Mucosa of rectum (tissue), 2 donors: Measurements from ENCODE around the gene IQCE.
"Not testable (repeated sequence)": the region's sequence is repeated elsewhere in the genome, so short reads cannot be mapped to it uniquely, and the experiment has no call there.

ENCODE experiments used
- H3K27ac ChIP-seq, 2 donors: one replicate each; pipeline ENCODE4 v1.7.0; 2013; ENCODE audit warnings: inconsistent platforms in 2 of 2, low read depth in 2 of 2, low read length in 2 of 2
- H3K27me3 ChIP-seq, 2 donors: one replicate each; pipeline ENCODE4 v1.7.0; 2013; ENCODE audit warnings: low read length in 2 of 2; ENCODE audit not compliant: control insufficient read depth in 2 of 2, insufficient read depth in 2 of 2
- H3K36me3 ChIP-seq, 2 donors: one replicate each; pipeline ENCODE4 v1.7.0; 2013; ENCODE audit warnings: low read length in 2 of 2; ENCODE audit not compliant: control insufficient read depth in 2 of 2, insufficient read depth in 2 of 2
- H3K4me1 ChIP-seq, 2 donors: one replicate each; pipeline ENCODE4 v1.7.0; 2013; ENCODE audit warnings: low read length in 2 of 2, mild to moderate bottlenecking in 1 of 2; ENCODE audit not compliant: control insufficient read depth in 2 of 2, insufficient read depth in 2 of 2
- H3K4me3 ChIP-seq, 2 donors: one replicate each; pipeline ENCODE4 v1.7.0; 2013; ENCODE audit warnings: low read length in 2 of 2
- H3K9ac ChIP-seq, 2 donors: one replicate each; pipeline ENCODE4 v1.7.0; 2013; ENCODE audit warnings: low read length in 2 of 2, low read depth in 1 of 2, mild to moderate bottlenecking in 1 of 2
- H3K9me3 ChIP-seq, 2 donors: one replicate each; pipeline ENCODE4 v1.7.0; 2013; ENCODE audit warnings: low read length in 2 of 2; ENCODE audit not compliant: control insufficient read depth in 2 of 2
- donor health status: healthy.
- donor health status: Normal muscosa, but diverticular disease.

The IQCE gene

GRCh38 chr7:2589941-2590340 lies 31.2 kb downstream of the IQCE start:
- peaks cover 45 to 50% of the 10 kb centered on the region in 2 donors for H3K36me3 ChIP-seq
- not testable (repeated sequence) for H3K27ac ChIP-seq, H3K27me3 ChIP-seq

GRCh38 chr7:2592375-2592865 lies 33.6 kb downstream of the IQCE start:
- H3K4me1 ChIP-seq = no peaks in the 10 kb centered on the region
- no peaks in the 10 kb centered on the region for H3K27me3 ChIP-seq
- H3K4me3 ChIP-seq = no peak overlapping the region
- H3K9me3 ChIP-seq = no peaks in the 10 kb centered on the region
- peaks cover 38 to 51% of the 10 kb centered on the region in 2 donors for H3K36me3 ChIP-seq
- H3K27ac ChIP-seq = no peak overlapping the region
- H3K9ac ChIP-seq = no peak overlapping the region

More at GRCh38 chr7:2589941-2590340, 31.2 kb downstream of the IQCE start:
- not testable (repeated sequence) for H3K9me3 ChIP-seq, H3K9ac ChIP-seq, H3K4me3 ChIP-seq, H3K4me1 ChIP-seq

GRCh38 chr7:2593036-2593727 lies 34.4 kb downstream of the IQCE start:
- H3K9me3 ChIP-seq = no peaks in the 10 kb centered on the region
- H3K36me3 ChIP-seq = peaks cover 33 to 52% of the 10 kb centered on the region in 2 donors
- H3K9ac ChIP-seq = no peak overlapping the region
- H3K27ac ChIP-seq = no peak overlapping the region
- no peaks in the 10 kb centered on the region for H3K27me3 ChIP-seq
- no peaks in the 10 kb centered on the region for H3K4me1 ChIP-seq
- no peak overlapping the region for H3K4me3 ChIP-seq

- Histone ChIP-seq H3K27ac (no peak overlapping the region), H3K4me3 (no peak overlapping the region), H3K27me3 (no peaks in the 10 kb centered on the region), H3K9ac (no peak overlapping the region), H3K4me1 (no peaks in the 10 kb centered on the region), H3K9me3 (no peaks in the 10 kb centered on the region), H3K36me3 (peaks cover 39 to 50% of the 10 kb centered on the region in 2 donors)
Measured at GRCh38 chr7:2594599-2594998, 35.8 kb downstream of the IQCE start.

DNA sequence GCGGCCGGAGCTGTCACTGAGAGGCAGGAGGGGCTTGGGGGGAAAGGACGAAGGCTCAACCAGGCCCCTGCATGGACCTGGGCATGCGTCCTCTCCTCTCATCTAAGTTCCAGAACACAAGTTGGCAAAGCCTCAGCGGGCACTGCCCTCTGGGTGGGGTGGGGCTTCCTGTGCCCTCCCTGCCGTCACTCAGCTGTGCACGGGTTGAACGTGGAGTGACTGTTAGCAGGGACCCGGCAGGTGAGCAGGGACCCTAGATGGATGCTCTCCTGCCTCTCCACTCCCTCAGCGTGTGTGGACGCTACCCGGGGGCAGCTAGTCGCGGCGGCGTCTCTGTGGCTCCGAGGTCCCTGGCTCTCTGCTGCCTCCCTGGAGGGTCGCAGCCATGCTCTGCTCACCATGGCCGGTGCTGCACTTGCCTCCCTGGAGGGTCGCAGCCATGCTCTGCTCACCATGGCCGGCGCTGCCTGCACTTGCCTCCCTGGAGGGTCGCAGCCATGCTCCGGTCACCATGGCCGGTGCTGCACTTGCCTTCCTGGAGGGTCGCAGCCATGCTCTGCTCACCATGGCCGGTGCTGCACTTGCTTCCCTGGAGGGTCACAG lies 36.6 kb downstream of the IQCE start:
- H3K27ac ChIP-seq = no peak overlapping the region
- no peaks in the 10 kb centered on the region for H3K4me1 ChIP-seq
- no peak overlapping the region for H3K4me3 ChIP-seq
- no peak overlapping the region for H3K9ac ChIP-seq
- peaks cover 43 to 48% of the 10 kb centered on the region in 2 donors for H3K36me3 ChIP-seq
- no peaks in the 10 kb centered on the region for H3K9me3 ChIP-seq
- no peaks in the 10 kb centered on the region for H3K27me3 ChIP-seq

DNA sequence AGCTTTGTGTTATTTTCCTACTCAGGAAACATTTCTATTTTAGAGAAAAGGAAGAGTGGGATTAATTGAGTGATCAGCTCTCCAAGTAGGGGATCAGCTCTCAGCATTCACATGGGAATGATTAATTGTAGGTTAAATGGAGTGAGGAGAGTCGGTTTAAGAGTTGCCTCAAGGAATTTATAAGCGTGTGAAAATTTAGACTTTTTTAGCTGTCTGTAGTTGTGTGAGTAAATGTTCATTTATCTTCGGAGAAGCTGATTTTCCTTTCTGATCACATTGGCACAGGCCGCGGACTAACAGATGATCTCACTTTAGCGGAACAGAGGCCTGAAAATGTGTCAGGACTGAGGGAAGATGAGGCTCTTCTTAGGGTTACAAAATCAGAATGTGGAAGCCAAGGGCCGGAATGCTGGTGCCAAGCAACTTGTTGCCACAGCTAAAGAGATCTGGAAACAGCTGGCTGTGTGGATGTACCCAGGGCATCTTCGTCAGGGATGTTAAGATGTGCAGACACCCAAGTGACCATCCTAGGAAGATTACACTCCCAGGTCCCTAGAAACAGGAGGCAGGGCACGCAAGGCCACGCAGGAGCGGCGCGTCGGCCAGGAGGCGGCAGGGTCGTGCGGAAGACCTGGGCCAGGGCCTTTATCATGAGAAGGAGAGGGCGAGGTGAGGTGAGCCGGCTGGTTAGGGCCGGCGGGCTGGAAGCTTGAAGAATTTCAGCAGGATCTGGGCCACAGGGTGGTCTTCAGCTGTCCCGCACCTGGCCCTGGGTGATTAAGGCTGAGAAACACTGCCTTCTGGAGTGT lies 37.9 kb downstream of the IQCE start:
- no peaks in the 10 kb centered on the region for H3K9me3 ChIP-seq
- H3K4me3 ChIP-seq = no peak overlapping the region
- H3K4me1 ChIP-seq = no peaks in the 10 kb centered on the region
- no peak overlapping the region for H3K27ac ChIP-seq
- no peaks in the 10 kb centered on the region for H3K27me3 ChIP-seq
- H3K36me3 ChIP-seq = peaks cover 54 to 55% of the 10 kb centered on the region in 2 donors
- H3K9ac ChIP-seq = no peak overlapping the region

- Histone ChIP-seq H3K27me3 (no peaks in the 10 kb centered on the region), H3K9me3 (no peaks in the 10 kb centered on the region), H3K9ac (no peak overlapping the region), H3K36me3 (peaks cover 53 to 56% of the 10 kb centered on the region in 2 donors), H3K4me1 (no peaks in the 10 kb centered on the region), H3K27ac (no peak overlapping the region), H3K4me3 (no peak overlapping the region)
Measured at GRCh38 chr7:2597273-2597640, 38.5 kb downstream of the IQCE start.

DNA sequence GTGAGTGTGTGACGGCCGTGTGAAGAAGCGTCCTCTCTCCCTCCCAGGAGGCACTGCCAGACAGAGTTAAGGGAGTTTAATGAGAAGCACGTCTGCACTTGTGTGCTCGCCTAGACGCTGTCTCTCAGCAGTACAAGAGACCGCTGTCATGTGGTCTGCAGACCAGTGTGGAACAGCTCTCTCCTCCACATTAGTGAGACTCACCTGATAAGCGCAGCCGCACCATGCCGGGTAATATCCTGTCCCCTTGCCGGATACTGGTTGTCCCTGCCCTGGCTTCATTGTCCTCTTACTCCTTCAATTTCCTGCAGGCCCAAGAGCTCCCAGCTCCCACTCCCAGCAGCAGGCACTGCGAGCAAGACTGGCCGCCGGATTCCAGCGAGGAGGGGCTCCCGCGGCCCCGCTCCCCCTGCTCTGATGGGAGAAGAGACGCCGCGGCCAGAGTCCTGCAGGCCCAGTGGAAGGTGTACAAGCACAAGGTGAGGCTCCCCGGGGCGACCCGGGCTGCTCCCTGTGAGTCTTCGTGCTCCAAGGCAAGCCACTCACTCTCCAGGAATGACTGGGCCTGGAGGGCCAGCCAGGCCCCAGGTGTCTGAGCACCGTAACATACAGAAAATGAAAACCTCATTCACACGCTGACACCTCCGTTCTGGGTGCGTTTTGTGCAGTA lies 39.5 kb downstream of the IQCE start:
- Histone ChIP-seq H3K9ac (no peak overlapping the region), H3K4me3 (no peak overlapping the region), H3K4me1 (no peaks in the 10 kb centered on the region), H3K27me3 (no peaks in the 10 kb centered on the region), H3K27ac (no peak overlapping the region), H3K36me3 (peaks cover 43 to 46% of the 10 kb centered on the region in 2 donors), H3K9me3 (no peaks in the 10 kb centered on the region)

DNA sequence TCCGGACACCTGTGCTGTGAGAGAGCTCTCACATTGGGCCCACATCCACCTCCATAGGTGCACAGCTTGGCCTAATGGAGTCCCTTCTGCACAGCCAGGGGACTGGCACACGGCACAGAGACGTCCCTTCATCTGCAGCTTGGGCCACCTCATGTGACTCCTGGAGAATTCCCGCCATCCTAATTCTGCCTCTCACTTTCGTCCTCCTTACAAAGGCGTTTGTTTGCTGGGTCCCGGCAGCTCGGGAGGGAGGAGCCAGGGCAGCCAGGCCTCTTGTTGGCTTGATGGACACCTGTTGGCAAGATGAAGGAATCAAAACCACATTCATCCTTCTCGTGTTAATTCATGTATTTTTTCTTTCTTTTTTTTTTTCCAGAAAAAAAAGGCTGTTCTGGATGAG lies 42.3 kb downstream of the IQCE start:
- no peak overlapping the region for H3K9ac ChIP-seq
- no peak overlapping the region for H3K27ac ChIP-seq
- H3K4me3 ChIP-seq = no peak overlapping the region
- no peaks in the 10 kb centered on the region for H3K4me1 ChIP-seq
- peaks cover 26 to 29% of the 10 kb centered on the region in 2 donors for H3K36me3 ChIP-seq
- no peaks in the 10 kb centered on the region for H3K9me3 ChIP-seq
- no peaks in the 10 kb centered on the region for H3K27me3 ChIP-seq
